K562 (cell line): ENCODE data around the gene LRRC47. TPM values are rescaled to one million over a fixed set of nuclear protein-coding genes. Genes with fewer than 3 reads are reported as not detected.

Experiments
- ATAC-seq: fragments of 200-7000 bp; cut with Tn5 transposase; 3 replicates; pipeline ENCODE4 v1.9.1; 2020; ENCODE audit warnings: moderate library complexity
- BruUV-seq: library from RNA; stranded (reverse); fragments of 400-500 nt; replicated peaks from 2 replicates; lab custom pipeline; 2021; lab: Mats Ljungman, UMichigan
- CTCF ChIA-PET: fragments of 300-600 bp; formaldehyde crosslinking; extraction: SDS; loops from one replicate; lab custom pipeline; 2021; ENCODE audit warnings: low intra/inter-chr PET ratio; lab: Yijun Ruan, JAX
- POLR2A ChIA-PET: fragments of 300-600, 350-650 bp; sonication (Branson Sonifier 250); formaldehyde crosslinking; extraction: SDS; loops from one replicate; lab custom pipeline; 2021; ENCODE audit warnings: antibody characterized with exemption, inconsistent platforms; lab: Yijun Ruan, JAX
- DNase-seq, 4 experiments: peaks; one replicate each; pipeline versions ENCODE4 v3.0.0 to v3.0.0-alpha.2; 2011 to 2018; ENCODE audit warnings: low spot score in 3 of 4, mixed read lengths in 3 of 4; ENCODE audit errors: extremely low read depth in 1 of 4
- FAIRE-seq: peaks from 2 replicates; lab custom pipeline; 2011; peaks lifted over from hg19 to GRCh38; lab: Jason Lieb, UNC
- H2AFZ ChIP-seq: 2 replicates; pipeline ENCODE4 v1.6.0; 2011; ENCODE audit warnings: low read depth, low read length, control low read depth, inconsistent platforms
- H3K27ac ChIP-seq: fragments of 200-600 bp; 3 replicates; pipeline ENCODE4 v1.8.0; 2011; ENCODE audit warnings: low read depth, mild to moderate bottlenecking, control low read depth, inconsistent platforms, low read length, moderate library complexity, mixed read lengths; ENCODE audit errors: extremely low read depth
- H3K27me3 ChIP-seq, 2 experiments: fragments of 300-600 bp in 1 of 2; 2 replicates in 1 of 2; 3 replicates in 1 of 2; pipeline versions ENCODE4 v1.6.0 to v1.8.0; 2011; ENCODE audit warnings: inconsistent platforms in 2 of 2, low read length in 2 of 2, mild to moderate bottlenecking in 1 of 2, mixed read lengths in 1 of 2, moderate library complexity in 1 of 2; ENCODE audit not compliant: control insufficient read depth in 2 of 2, insufficient read depth in 2 of 2
- H3K36me3 ChIP-seq: fragments of 300-600 bp; 3 replicates; pipeline ENCODE4 v1.8.0; 2011; ENCODE audit warnings: mild to moderate bottlenecking, low read length, inconsistent platforms; ENCODE audit not compliant: control insufficient read depth, insufficient read depth
- H3K4me1 ChIP-seq, 2 experiments: fragments of 200-600 bp in 1 of 2; replicated peaks in 1 of 2; 2 replicates in 1 of 2; 3 replicates in 1 of 2; pipeline versions ENCODE4 v1.5.1 to v1.8.0; 2011; ENCODE audit warnings: inconsistent platforms in 2 of 2, low read length in 2 of 2, mild to moderate bottlenecking in 1 of 2, mixed read lengths in 1 of 2, moderate library complexity in 1 of 2; ENCODE audit not compliant: control insufficient read depth in 2 of 2, insufficient read depth in 2 of 2
- H3K4me2 ChIP-seq: 2 replicates; pipeline ENCODE4 v1.6.1; 2011; ENCODE audit warnings: low read length, control low read depth, inconsistent platforms, mixed read lengths; ENCODE audit not compliant: insufficient read depth
- H3K4me3 ChIP-seq: fragments of 200-600 bp; sonication (generic), shearing (Covaris generic); 2 replicates; pipeline ENCODE4 v1.5.1; 2016; ENCODE audit warnings: control low read depth, inconsistent platforms
- H3K79me2 ChIP-seq: fragments of 200-600 bp; 3 replicates; pipeline ENCODE4 v1.8.0; 2011; ENCODE audit warnings: low read length, inconsistent platforms; ENCODE audit not compliant: control insufficient read depth, insufficient read depth
- H3K9ac ChIP-seq, 2 experiments: 2 replicates each; pipeline versions ENCODE4 v1.6.0 to v1.6.1; 2011; ENCODE audit warnings: low read depth in 2 of 2, low read length in 2 of 2, control low read depth in 1 of 2, inconsistent platforms in 1 of 2, mild to moderate bottlenecking in 1 of 2, mixed read lengths in 1 of 2; ENCODE audit not compliant: insufficient read depth in 1 of 2
- H3K9me1 ChIP-seq: one replicate; pipeline ENCODE4 v1.6.0; 2011; ENCODE audit warnings: inconsistent platforms, mild to moderate bottlenecking, low read length, moderate library complexity; ENCODE audit not compliant: control insufficient read depth, insufficient read depth
- H3K9me3 ChIP-seq: replicated peaks from 2 replicates; pipeline ENCODE4 v1.5.1; 2011; ENCODE audit warnings: low read depth, low read length, inconsistent platforms; ENCODE audit not compliant: control insufficient read depth, insufficient read depth
- H4K20me1 ChIP-seq: replicated peaks from 2 replicates; pipeline ENCODE4 v1.6.1; 2011; ENCODE audit warnings: low read length, inconsistent platforms, mixed read lengths; ENCODE audit not compliant: control insufficient read depth, insufficient read depth
- DPF2 ChIP-seq: fragments of 450-650 bp; IDR thresholded peaks from 2 replicates; pipeline ENCODE4 v1.6.1; 2016
- POLR2G ChIP-seq: fragments of 200-400 bp; formaldehyde crosslinking; IDR thresholded peaks from 2 replicates; pipeline ENCODE4 v1.6.1; 2017; ENCODE audit warnings: low read depth, mild to moderate bottlenecking, antibody characterized with exemption, low read length, moderate library complexity
- ZBTB34 ChIP-seq: fragments of 250-450 bp; sonication (Bioruptor Pico); IDR thresholded peaks from 2 replicates; pipeline ENCODE4 v1.8.0; 2021; ENCODE audit warnings: mild to moderate bottlenecking, moderate library complexity
- ZHX1 ChIP-seq: fragments of 150-350 bp; conservative IDR thresholded peaks from 2 replicates; pipeline ENCODE4 v1.6.1; 2014; ENCODE audit warnings: low read length
- WGBS: fragments of 100-300 bp; shearing (Covaris generic); methylation state at CpG from one replicate; pipeline ENCODE4 v1.1.6; 2016; ENCODE audit warnings: low coverage, mixed read lengths; ENCODE audit not compliant: insufficient coverage; ENCODE audit errors: missing lambda C conversion rate; 5-methylcytosine and 5-hydroxymethylcytosine counted together
- in situ Hi-C: fragments of 300-500 bp; cut with MboI; formaldehyde crosslinking; loops from 4 replicates; pipeline ENCODE4 v1.15.0; 2018; ENCODE audit warnings: inconsistent platforms, mixed read lengths
- intact Hi-C: fragments of 100-400 bp; cut with micrococcal nuclease; formaldehyde crosslinking; loops from 2 replicates; pipeline ENCODE4 v1.14.2; 2022
- polyA plus RNA-seq, 8 experiments: library from polyadenylated mRNA; depleted of rRNA in 4 of 8; stranded (reverse) in 5 of 8; unstranded in 3 of 8; fragments of >200 nt; fragmentation: Nextera tagmentation in 2 of 8; fragmentation: Illumina TruSeq in 1 of 8; extraction: Ambion mirVana in 2 of 8; extraction: Trizol in 1 of 8; gene quantifications; 2 replicates each; pipeline versions ENCODE4 v1.2.1 to v1.2.3, GENCODE V29; 2011 to 2014; ENCODE audit warnings: inconsistent platforms in 1 of 8, missing spikeins in 1 of 8
- total RNA-seq, 7 experiments: library from RNA; depleted of rRNA in 6 of 7; stranded (reverse); fragments of >200 nt in 6 of 7; fragmentation: Illumina TruSeq in 2 of 7; extraction: Trizol in 2 of 7; gene quantifications; 2 replicates each; pipeline versions ENCODE4 v1.2.1 to v1.2.3, GENCODE V29; 2011 to 2021; ENCODE audit warnings: low replicate concordance in 1 of 7

The LRRC47 gene
- total and polyA plus RNA-seq, 9 of the 15 experiments (the other 6 are each of a cell fraction or from before 2014, with no cell fraction given), result 4.6 to 68.0 (median 35.9) TPM

- TF ChIP-seq ZHX1 (no peak), DPF2 (no peak)
Observed at GRCh38 chr1:3731583-3732433, 64.5 kb downstream of the LRRC47 start (continued).

- BruUV-seq, result no TSS peak
- no peak for ATAC-seq
- Histone ChIP-seq H3K36me3 (peaks cover 4% of the 10 kb centered on the region; the same call in 1 of the 3 replicates), H3K4me1 (peaks cover 0 to 63% of the 10 kb centered on the region in 2 experiments; a peak in 2 of 5 replicates), H3K27me3 (peaks cover 13 to 35% of the 10 kb centered on the region in 2 experiments; a peak in 4 of 5 replicates), H3K4me3 (no peak overlapping the region), H3K27ac (no peak overlapping the region), H3K9ac (peak overlapping the region in 1 of 2 experiments; percentile 7; a peak in 1 of 4 replicates), H4K20me1 (0 out of 2 replicates have a peak, but pooled peaks cover 4% of the 10 kb centered on the region), H3K9me1 (peaks cover 3% of the 10 kb centered on the region), H3K79me2 (no peaks in the 10 kb centered on the region), H2AFZ (no peak overlapping the region), H3K4me2 (no peak overlapping the region), H3K9me3 (no peaks in the 10 kb centered on the region)
- no peak for DNase-seq
- 35% methylated on average over 25 of the region's 25 CpGs for WGBS
- FAIRE-seq, result no peak
- intact Hi-C loops (no loop called here), in situ Hi-C loops (no loop called here)
- ChIA-PET POLR2A (interaction anchor here (0.7 to 1.1 kb wide), 2 partner anchors 12 to 169 kb away, joined by 3 read pairs; partner anchors contain the start of gene C1orf174), CTCF (no interaction called here)
- no peak for TF ChIP-seq ZBTB34 (CRISPR knock-in tag)
- peak; percentile 50 for TF ChIP-seq POLR2G
- TF ChIP-seq, all 486 proteins: peak for 1
Observed at GRCh38 chr1:3730543-3731247, 65.6 kb downstream of the LRRC47 start.
